ENCODE measurements around the gene GPR107.

GPR107 gene

GRCh38 chr9:130128251-130128650, 74.5 kb downstream of the GPR107 start:
- in situ Hi-C loops (cut with MboI; ENCODE audit: low sequenced_read_pairs): no loop called here

GRCh38 chr9:130128733-130129431, 75.2 kb downstream of the GPR107 start:
- in situ Hi-C loops (cut with MboI; ENCODE audit: low sequenced_read_pairs): no loop called here

GRCh38 chr9:130129432-130130061, 75.8 kb downstream of the GPR107 start:
- in situ Hi-C loops (cut with MboI; ENCODE audit: low sequenced_read_pairs): no loop called here

- in situ Hi-C loops (cut with MboI; ENCODE audit: low sequenced_read_pairs): no loop called here
Observed at GRCh38 chr9:130132746-130133145, 79.0 kb downstream of the GPR107 start.

- in situ Hi-C loops (cut with MboI; ENCODE audit: low sequenced_read_pairs): no loop called here
Observed at GRCh38 chr9:130137081-130137640, 83.5 kb downstream of the GPR107 start.

- in situ Hi-C loops (cut with MboI; ENCODE audit: low sequenced_read_pairs): no loop called here
Observed at GRCh38 chr9:130137641-130138081, 84.0 kb downstream of the GPR107 start.

- in situ Hi-C loops (cut with MboI; ENCODE audit: low sequenced_read_pairs): no loop called here
Observed at GRCh38 chr9:130138171-130138653, 84.5 kb downstream of the GPR107 start.

- in situ Hi-C loops (cut with MboI; ENCODE audit: low sequenced_read_pairs): no loop called here
Observed at GRCh38 chr9:130138791-130139190, 85.1 kb downstream of the GPR107 start.

- in situ Hi-C loops (cut with MboI; ENCODE audit: low sequenced_read_pairs): no loop called here
Observed at GRCh38 chr9:130139251-130139650, 85.5 kb downstream of the GPR107 start.

GRCh38 chr9:130140706-130141105, 87.0 kb downstream of the GPR107 start:
- in situ Hi-C loops (cut with MboI; ENCODE audit: low sequenced_read_pairs): no loop called here

- in situ Hi-C loops (cut with MboI; ENCODE audit: low sequenced_read_pairs): no loop called here
Observed at GRCh38 chr9:130142056-130142455, 88.3 kb downstream of the GPR107 start.

GRCh38 chr9:130142641-130143040, 88.9 kb downstream of the GPR107 start:
- in situ Hi-C loops (cut with MboI; ENCODE audit: low sequenced_read_pairs): no loop called here

- in situ Hi-C loops (cut with MboI; ENCODE audit: low sequenced_read_pairs): no loop called here
Observed at GRCh38 chr9:130143279-130143893, 89.7 kb downstream of the GPR107 start.

- in situ Hi-C loops (cut with MboI; ENCODE audit: low sequenced_read_pairs): no loop called here
Observed at GRCh38 chr9:130143958-130144366, 90.3 kb downstream of the GPR107 start.

GRCh38 chr9:130144703-130145102, 91.0 kb downstream of the GPR107 start:
- in situ Hi-C loops (cut with MboI; ENCODE audit: low sequenced_read_pairs): no loop called here

- in situ Hi-C loops (cut with MboI; ENCODE audit: low sequenced_read_pairs): no loop called here
Observed at GRCh38 chr9:130145658-130146057, 92.0 kb downstream of the GPR107 start.

GRCh38 chr9:130147198-130147597, 93.5 kb downstream of the GPR107 start:
- in situ Hi-C loops (cut with MboI; ENCODE audit: low sequenced_read_pairs): no loop called here

- in situ Hi-C loops (cut with MboI; ENCODE audit: low sequenced_read_pairs): no loop called here
Observed at GRCh38 chr9:130147910-130148309, 94.2 kb downstream of the GPR107 start.

- in situ Hi-C loops (cut with MboI; ENCODE audit: low sequenced_read_pairs): no loop called here
Observed at GRCh38 chr9:130149031-130149430, 95.3 kb downstream of the GPR107 start.

GRCh38 chr9:130149654-130150286, 96.1 kb downstream of the GPR107 start:
- in situ Hi-C loops (cut with MboI; ENCODE audit: low sequenced_read_pairs): no loop called here

- in situ Hi-C loops (cut with MboI; ENCODE audit: low sequenced_read_pairs): no loop called here
Observed at GRCh38 chr9:130150779-130151382, 97.2 kb downstream of the GPR107 start.
